SK-N-SH treated with all-trans-retinoic acid at 6 μM for 48 hours (cell line): Measurements from ENCODE around the gene B3GNT9.

Experiments used
- ATAC-seq: fragments of 200-7000 bp; cut with Tn5 transposase; 3 replicates; pipeline ENCODE4 v1.9.1; 2020; ENCODE audit warnings: mild to moderate bottlenecking, moderate library complexity
- ARNTL ChIP-seq: fragments of 450-650 bp; formaldehyde crosslinking; IDR thresholded peaks from 2 replicates; pipeline ENCODE4 v1.5.0; 2020; ENCODE audit warnings: low read depth, mild to moderate bottlenecking, moderate library complexity, borderline replicate concordance
- BACH2 ChIP-seq: fragments of 250-450 bp; sonication (Bioruptor Pico); IDR thresholded peaks from 2 replicates; pipeline ENCODE4 v1.9.0; 2021; ENCODE audit warnings: mild to moderate bottlenecking, borderline replicate concordance
- CREB5 ChIP-seq: fragments of 250-450 bp; sonication (Bioruptor Pico); IDR thresholded peaks from 2 replicates; pipeline ENCODE4 v1.5.1; 2020; ENCODE audit warnings: low read depth, mild to moderate bottlenecking, moderate library complexity
- CSDC2 ChIP-seq: fragments of 250-450 bp; sonication (Bioruptor Pico); IDR thresholded peaks from 2 replicates; pipeline ENCODE4 v1.5.0; 2020; ENCODE audit warnings: mild to moderate bottlenecking, moderate library complexity
- CSRNP3 ChIP-seq: fragments of 250-450 bp; sonication (Bioruptor Pico); IDR thresholded peaks from 2 replicates; pipeline ENCODE4 v1.5.1; 2021; ENCODE audit warnings: mild to moderate bottlenecking, moderate library complexity
- GLIS3 ChIP-seq: fragments of 250-450 bp; sonication (Bioruptor Pico); IDR thresholded peaks from 2 replicates; pipeline ENCODE4 v1.5.0; 2020; ENCODE audit warnings: mild to moderate bottlenecking, moderate library complexity
- ISL1 ChIP-seq: fragments of 250-450 bp; sonication (Bioruptor Pico); IDR thresholded peaks from 2 replicates; pipeline ENCODE4 v2.1.2; 2022; ENCODE audit warnings: mild to moderate bottlenecking, moderate library complexity
- OSR1 ChIP-seq: fragments of 250-450 bp; sonication (Bioruptor Pico); IDR thresholded peaks from 2 replicates; pipeline ENCODE4 v1.8.0; 2022; ENCODE audit warnings: moderate library complexity, mild to moderate bottlenecking, inconsistent platforms
- PATZ1 ChIP-seq: fragments of 250-450 bp; sonication (Bioruptor Pico); IDR thresholded peaks from 2 replicates; pipeline ENCODE4 v1.8.0; 2020; ENCODE audit warnings: mild to moderate bottlenecking, moderate library complexity, borderline replicate concordance
- POU6F1 ChIP-seq: fragments of 250-450 bp; sonication (Bioruptor Pico); IDR thresholded peaks from 2 replicates; pipeline ENCODE4 v1.8.0; 2021; ENCODE audit warnings: low read depth, mild to moderate bottlenecking, moderate library complexity, borderline replicate concordance
- PPARA ChIP-seq: fragments of 250-450 bp; sonication (Bioruptor Pico); IDR thresholded peaks from 2 replicates; pipeline ENCODE4 v1.5.0; 2020; ENCODE audit warnings: mild to moderate bottlenecking, borderline replicate concordance
- RARB ChIP-seq: fragments of 250-450 bp; sonication (Bioruptor Pico); IDR thresholded peaks from 2 replicates; pipeline ENCODE4 v1.8.0; 2021; ENCODE audit warnings: mild to moderate bottlenecking, moderate library complexity
- TCF4 ChIP-seq: fragments of 250-450 bp; sonication (Bioruptor Pico); IDR thresholded peaks from 2 replicates; pipeline ENCODE4 v1.8.0; 2021; ENCODE audit warnings: mild to moderate bottlenecking, moderate library complexity, borderline replicate concordance
- TOX ChIP-seq: fragments of 250-450 bp; sonication (Bioruptor Pico); IDR thresholded peaks from 2 replicates; pipeline ENCODE4 v1.8.0; 2021; ENCODE audit warnings: mild to moderate bottlenecking, moderate library complexity, borderline replicate concordance
- TSHZ2 ChIP-seq: fragments of 250-450 bp; sonication (Bioruptor Pico); IDR thresholded peaks from 2 replicates; pipeline ENCODE4 v1.5.0; 2020; ENCODE audit warnings: mild to moderate bottlenecking, moderate library complexity
- ZC3H10 ChIP-seq: fragments of 250-450 bp; sonication (Bioruptor Pico); IDR thresholded peaks from 2 replicates; pipeline ENCODE4 v1.5.1; 2021; ENCODE audit warnings: mild to moderate bottlenecking, moderate library complexity
- ZFP3 ChIP-seq: fragments of 250-450 bp; sonication (Bioruptor Pico); IDR thresholded peaks from 2 replicates; pipeline ENCODE4 v1.5.0; 2020; ENCODE audit warnings: mild to moderate bottlenecking, moderate library complexity
- ZFP30 ChIP-seq: fragments of 450-650 bp; formaldehyde crosslinking; IDR thresholded peaks from 2 replicates; pipeline ENCODE4 v1.5.0; 2022; ENCODE audit warnings: mild to moderate bottlenecking, moderate library complexity
- ZNF565 ChIP-seq: fragments of 450-650 bp; formaldehyde crosslinking; conservative IDR thresholded peaks from 2 replicates; pipeline ENCODE4 v1.5.0; 2020; ENCODE audit warnings: low read depth, mild to moderate bottlenecking, moderate library complexity
- ZNF70 ChIP-seq: fragments of 450-650 bp; formaldehyde crosslinking; IDR thresholded peaks from 2 replicates; pipeline ENCODE4 v1.5.0; 2020; ENCODE audit warnings: mild to moderate bottlenecking, moderate library complexity
- ZNF8 ChIP-seq: fragments of 450-650 bp; formaldehyde crosslinking; IDR thresholded peaks from 2 replicates; pipeline ENCODE4 v1.5.0; 2020; ENCODE audit warnings: mild to moderate bottlenecking, moderate library complexity

Gene B3GNT9

GRCh38 chr16:67165121-67166078 lies 14.6 kb upstream of the B3GNT9 start:
- no peak for ATAC-seq

GRCh38 chr16:67164599-67165061 lies 13.8 kb upstream of the B3GNT9 start, which contains the start of gene HSF4:
HSF4 (plus strand) TSS chr16:67164745; CDS start chr16:67164812, 67 bp downstream.
- no peak for ATAC-seq
- TF ChIP-seq CSRNP3 (CRISPR knock-in tag) (no peak), TOX (CRISPR knock-in tag) (no peak), POU6F1 (CRISPR knock-in tag) (no peak), TCF4 (CRISPR knock-in tag) (no peak), ARNTL (CRISPR knock-in tag) (no peak), RARB (no peak), GLIS3 (CRISPR knock-in tag) (no peak), TSHZ2 (CRISPR knock-in tag) (no peak), PATZ1 (no peak), CSDC2 (CRISPR knock-in tag) (no peak), PPARA (CRISPR knock-in tag) (no peak)

More at GRCh38 chr16:67165121-67166078, 14.6 kb upstream of the B3GNT9 start:
- TF ChIP-seq ARNTL (CRISPR knock-in tag): no peak
- TF ChIP-seq ISL1 (CRISPR knock-in tag): no peak
- no peak for TF ChIP-seq CSDC2 (CRISPR knock-in tag)
- TF ChIP-seq ZNF565 (CRISPR knock-in tag): no peak
- no peak for TF ChIP-seq GLIS3 (CRISPR knock-in tag)
- TF ChIP-seq ZC3H10 (CRISPR knock-in tag): no peak
- TF ChIP-seq ZFP30 (CRISPR knock-in tag): no peak
- no peak for TF ChIP-seq RARB
- TF ChIP-seq ZNF70 (CRISPR knock-in tag): no peak
- TF ChIP-seq PPARA (CRISPR knock-in tag): no peak
- no peak for TF ChIP-seq OSR1
- no peak for TF ChIP-seq ZNF8 (CRISPR knock-in tag)
- no peak for TF ChIP-seq CREB5 (CRISPR knock-in tag)
- TF ChIP-seq BACH2 (CRISPR knock-in tag): no peak
- TF ChIP-seq ZFP3 (CRISPR knock-in tag): no peak
- no peak for TF ChIP-seq TSHZ2 (CRISPR knock-in tag)
- TF ChIP-seq, all 23 proteins: peak for 0
